22Rv1 (cell line): Measurements from ENCODE around the gene CLEC4G.

Experiments
- CTCF ChIP-seq: fragments of 450-650 bp; IDR thresholded peaks from 2 replicates; pipeline ENCODE4 v1.5.1; 2017; ENCODE audit warnings: mild to moderate bottlenecking
- ZFX ChIP-seq: fragments of 450-650 bp; IDR thresholded peaks from 2 replicates; pipeline ENCODE4 v1.6.1; 2017; ENCODE audit warnings: antibody characterized with exemption, borderline replicate concordance

DNA sequence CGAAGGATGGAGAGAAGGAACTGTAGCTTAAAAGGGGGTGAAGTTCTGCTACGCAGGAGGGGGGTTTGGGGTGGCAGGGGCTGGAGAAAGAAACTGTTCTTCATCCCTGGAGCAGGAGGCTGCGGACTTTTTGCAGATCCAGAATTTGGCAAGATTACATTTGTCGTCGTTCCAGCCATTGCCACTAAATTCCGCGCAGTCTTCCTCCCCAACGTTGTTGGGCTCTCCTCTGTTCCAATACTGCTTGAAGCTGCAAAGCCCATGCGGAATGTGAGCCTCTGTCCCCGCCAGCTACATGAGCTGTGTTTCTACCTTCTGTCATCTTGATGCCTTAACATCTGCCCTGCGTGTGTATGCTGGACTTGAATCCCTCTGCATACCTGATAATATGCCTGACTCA is 11.1 kb upstream of the CLEC4G start:
- TF ChIP-seq CTCF (no peak), ZFX (no peak)
